H7 (cell line): ENCODE results near the gene PIM2. TPM values are rescaled to one million over a fixed set of nuclear protein-coding genes. Genes with fewer than 3 reads are reported as not detected.

ENCODE experiments used
- DNase-seq: peaks from one replicate; pipeline ENCODE4 v3.0.0; 2012
- H3K27me3 ChIP-seq: 2 replicates; pipeline ENCODE4 v1.6.0; 2011; ENCODE audit warnings: mild to moderate bottlenecking, low read length; ENCODE audit not compliant: control insufficient read depth, insufficient read depth
- H3K36me3 ChIP-seq: replicated peaks from 2 replicates; pipeline ENCODE4 v1.5.1; 2011; ENCODE audit warnings: low read length; ENCODE audit not compliant: control insufficient read depth, insufficient read depth
- H3K4me3 ChIP-seq: 2 replicates; pipeline ENCODE4 v1.5.1; 2011; ENCODE audit warnings: low read depth, mild to moderate bottlenecking, control low read depth, low read length, moderate library complexity; ENCODE audit not compliant: insufficient read depth
- total RNA-seq: library from RNA; depleted of rRNA; stranded (reverse); fragments of >200 nt; shearing (Covaris generic); gene quantifications from 2 replicates; pipeline ENCODE4 v1.2.3, GENCODE V29; 2014

PIM2 gene
- total RNA-seq, 1 experiment from 2014 or later: 161 TPM

DNA sequence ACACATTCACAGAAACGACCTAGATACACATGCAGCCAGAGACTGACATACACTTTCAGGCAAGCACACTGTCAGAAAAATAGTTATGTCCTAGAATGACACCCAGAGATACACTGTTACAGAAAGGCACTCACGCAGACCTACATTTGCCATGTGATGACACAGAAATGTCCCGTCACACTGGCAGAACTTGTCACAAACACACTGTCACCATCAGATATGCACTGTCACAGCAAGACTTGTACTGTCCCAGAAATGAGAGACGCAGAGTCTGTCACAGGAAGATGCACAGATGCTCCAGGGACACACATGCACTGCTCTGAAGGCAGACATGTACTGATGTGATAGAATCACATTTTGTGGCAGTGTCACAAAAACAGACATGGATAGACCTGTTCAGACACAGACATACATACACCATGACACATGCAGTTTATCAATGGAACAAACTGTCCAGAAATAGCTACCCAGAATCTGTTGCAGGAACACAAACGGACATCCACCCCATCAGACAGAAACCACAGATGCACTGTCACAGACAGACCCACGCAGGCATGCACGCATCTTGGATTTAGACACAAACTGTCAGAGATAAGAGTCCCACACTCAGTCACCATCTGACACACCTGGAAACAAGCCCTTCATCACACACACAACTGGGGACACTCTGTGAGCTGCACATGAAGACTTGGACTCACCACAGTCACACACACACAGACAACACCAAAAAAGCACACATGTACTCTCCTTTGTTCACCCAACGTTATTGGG is 1.3 kb upstream of the PIM2 start:
- no peak for DNase-seq
- peaks cover 25% of the 10 kb centered on the region for H3K36me3 ChIP-seq
- H3K27me3 ChIP-seq: no peaks in the 10 kb centered on the region
- H3K4me3 ChIP-seq: peak overlapping the region; percentile 59; the same call in 1 of the 2 replicates

DNA sequence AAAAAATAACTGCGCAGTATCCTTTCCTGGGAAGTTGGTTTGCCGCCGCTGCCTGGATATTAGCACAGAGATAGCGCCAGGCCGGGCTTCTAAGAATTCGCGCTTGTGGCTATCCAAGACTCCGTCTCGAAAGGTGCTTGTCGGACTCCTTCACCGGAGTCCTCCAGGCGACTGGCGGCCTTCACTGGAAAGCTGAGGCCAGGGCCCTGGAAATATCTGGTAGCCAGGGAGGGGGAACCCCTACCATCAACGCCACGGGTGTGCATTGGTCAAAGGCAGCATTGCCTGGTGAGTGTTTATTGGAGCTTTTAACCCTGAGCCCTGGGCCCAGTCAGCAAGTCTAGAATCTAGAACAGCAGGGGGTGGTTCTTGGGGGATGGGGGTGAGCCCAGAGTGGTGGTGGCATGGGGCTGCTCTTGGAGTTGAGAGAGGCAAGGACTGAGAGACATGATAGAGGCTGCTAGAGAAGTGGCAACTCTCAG is 577 bp upstream of the PIM2 start:
- Histone ChIP-seq H3K36me3 (peaks cover 30% of the 10 kb centered on the region), H3K4me3 (peak overlapping the region; percentile 59), H3K27me3 (no peaks in the 10 kb centered on the region)
- peak; percentile 77 for DNase-seq

DNA sequence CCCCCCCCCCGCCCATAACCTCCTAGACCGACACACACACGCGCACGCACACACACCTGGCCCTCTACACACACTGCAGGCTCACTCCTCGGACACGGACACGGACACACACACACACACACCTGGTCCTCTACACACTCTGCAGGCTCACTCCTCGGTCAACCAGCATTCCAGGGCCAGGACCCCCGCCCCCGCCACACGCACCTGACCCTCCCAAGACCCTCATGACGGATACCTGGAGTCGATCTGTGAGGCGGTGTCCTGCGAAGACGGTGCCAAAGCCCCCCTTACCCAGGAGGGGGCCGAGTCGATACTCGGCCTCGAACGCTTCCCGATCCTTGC is 552 bp downstream of the PIM2 start:
- Histone ChIP-seq H3K27me3 (no peaks in the 10 kb centered on the region), H3K4me3 (peak overlapping the region; percentile 87), H3K36me3 (peaks cover 36% of the 10 kb centered on the region)
- DNase-seq: peak; percentile 61

DNA sequence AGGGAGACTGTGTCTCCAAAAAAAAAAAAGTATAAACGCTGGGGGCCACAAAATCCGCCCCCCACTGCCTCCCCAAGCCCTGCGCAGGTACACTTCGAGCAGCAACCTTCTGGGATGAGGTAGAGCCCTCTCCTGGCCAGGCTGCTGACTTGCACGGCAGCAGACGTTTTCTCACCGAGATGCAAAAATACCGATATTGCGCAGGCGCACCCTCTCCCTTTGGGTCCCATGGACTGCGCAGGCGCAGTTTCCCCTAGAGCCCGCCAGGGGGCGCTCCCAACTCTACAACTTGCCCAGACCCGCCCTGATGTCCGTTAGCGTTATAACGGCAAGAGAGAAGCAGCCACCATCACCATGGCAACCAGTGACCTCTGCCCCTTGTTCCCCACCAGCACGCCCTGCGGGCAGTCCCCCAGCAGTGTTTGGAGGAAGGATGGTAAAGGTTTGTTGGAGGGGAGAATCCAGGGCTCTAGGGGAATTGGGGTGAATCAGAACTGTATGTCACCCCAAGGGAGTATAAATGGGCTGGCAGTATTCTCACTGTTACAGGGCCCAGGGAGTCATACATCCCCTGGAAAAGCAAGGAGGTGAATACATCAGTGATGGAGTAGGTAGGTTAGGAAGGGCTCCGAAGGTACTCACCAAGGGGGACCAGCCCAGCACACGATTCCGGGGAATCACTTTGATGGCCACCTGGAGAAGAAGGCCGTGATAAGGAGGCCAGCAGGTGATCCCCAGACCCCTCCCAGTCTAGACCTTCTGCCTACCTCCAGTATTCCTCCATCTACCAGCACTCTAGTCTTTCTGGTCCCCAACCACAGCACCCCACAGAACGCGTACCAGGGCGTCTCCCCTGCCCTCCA is 1.5 kb downstream of the PIM2 start:
- DNase-seq: peak; percentile 94
- H3K36me3 ChIP-seq: peaks cover 37% of the 10 kb centered on the region
- H3K27me3 ChIP-seq: no peaks in the 10 kb centered on the region
- H3K4me3 ChIP-seq: peak overlapping the region; percentile 87

DNA sequence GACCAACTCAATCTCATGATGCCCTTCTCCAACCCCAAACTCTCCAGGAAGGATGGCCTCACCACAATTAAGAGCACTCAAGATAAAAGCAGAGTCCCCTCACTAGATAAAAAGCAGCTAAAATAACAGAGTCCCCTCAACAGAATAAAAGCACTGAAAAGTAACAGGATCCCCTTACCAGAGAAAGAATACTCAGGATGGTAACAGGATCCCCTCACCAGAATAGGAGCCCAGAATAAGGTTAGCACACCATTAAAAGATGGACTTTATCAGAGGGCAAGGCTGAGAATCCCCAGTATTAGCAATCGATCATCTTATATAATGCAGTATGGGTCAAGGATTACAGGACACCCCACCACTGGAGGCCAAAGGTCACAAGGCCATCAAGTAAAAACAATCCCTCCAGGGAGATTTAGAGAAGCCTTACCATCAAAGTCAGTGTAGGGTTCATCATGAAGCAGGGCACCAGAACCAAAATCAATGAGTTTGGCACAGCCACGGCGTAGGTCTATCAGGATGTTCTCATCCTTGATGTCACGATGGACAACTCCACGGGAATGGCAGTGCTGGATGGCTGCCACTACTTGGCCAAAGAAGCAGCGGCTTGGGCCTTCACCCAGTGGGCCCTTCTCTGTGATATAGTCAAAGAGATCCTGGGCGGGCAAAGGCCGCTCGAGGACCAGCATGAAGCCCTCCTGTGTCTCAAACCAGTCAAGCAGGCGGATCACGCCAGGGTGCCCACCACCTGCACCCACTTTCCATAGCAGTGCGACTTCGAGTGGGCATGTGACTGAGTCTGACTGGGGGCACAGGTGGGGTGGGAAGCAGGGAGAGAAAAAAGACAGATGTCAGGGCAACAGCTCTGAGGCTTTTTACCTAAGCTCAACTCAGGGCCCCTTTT is 4.0 kb downstream of the PIM2 start:
- DNase-seq: no peak
- no peaks in the 10 kb centered on the region for H3K27me3 ChIP-seq
- H3K36me3 ChIP-seq: peaks cover 37% of the 10 kb centered on the region
- H3K4me3 ChIP-seq: peak overlapping the region; percentile 6; the same call in 1 of the 2 replicates

DNA sequence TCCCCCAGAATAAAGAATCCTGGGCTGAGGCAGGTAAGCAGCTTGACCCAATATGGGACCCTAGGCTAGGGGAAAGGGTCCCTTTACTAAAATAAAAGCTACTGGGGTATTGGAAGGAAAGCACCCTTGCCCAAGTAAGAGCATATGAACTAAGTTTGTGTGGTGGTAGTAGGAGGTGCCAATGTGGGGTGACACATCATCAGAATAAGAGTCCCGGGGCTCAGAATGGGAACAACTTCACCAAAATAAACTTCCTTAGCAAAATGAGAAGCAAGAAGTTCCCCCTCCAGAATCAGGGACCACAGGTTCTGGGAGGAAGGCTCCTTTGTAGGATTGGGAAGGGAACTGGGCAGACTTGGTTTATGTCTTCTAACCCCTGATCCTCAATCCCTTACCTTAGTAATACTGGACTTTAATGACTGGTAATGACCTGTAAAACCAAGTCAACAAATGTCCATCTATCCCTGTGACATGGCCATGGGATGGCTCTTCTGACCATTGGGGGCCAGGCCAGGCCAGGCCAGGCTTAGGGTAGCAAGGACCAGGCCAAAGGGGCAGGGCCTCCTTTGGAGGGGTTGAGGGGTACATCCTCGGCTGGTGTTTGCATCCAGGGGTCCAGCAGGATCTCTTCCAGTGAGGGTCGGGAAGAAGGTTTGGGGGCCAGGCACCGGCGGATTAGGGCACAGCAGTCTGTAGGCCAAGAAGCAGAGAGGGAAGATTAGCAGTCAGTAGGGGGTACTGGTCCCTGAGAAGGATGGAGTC is 5.0 kb downstream of the PIM2 start:
- Histone ChIP-seq H3K4me3 (no peak overlapping the region), H3K27me3 (no peaks in the 10 kb centered on the region), H3K36me3 (peaks cover 37% of the 10 kb centered on the region)
- DNase-seq: peak; percentile 25

DNA sequence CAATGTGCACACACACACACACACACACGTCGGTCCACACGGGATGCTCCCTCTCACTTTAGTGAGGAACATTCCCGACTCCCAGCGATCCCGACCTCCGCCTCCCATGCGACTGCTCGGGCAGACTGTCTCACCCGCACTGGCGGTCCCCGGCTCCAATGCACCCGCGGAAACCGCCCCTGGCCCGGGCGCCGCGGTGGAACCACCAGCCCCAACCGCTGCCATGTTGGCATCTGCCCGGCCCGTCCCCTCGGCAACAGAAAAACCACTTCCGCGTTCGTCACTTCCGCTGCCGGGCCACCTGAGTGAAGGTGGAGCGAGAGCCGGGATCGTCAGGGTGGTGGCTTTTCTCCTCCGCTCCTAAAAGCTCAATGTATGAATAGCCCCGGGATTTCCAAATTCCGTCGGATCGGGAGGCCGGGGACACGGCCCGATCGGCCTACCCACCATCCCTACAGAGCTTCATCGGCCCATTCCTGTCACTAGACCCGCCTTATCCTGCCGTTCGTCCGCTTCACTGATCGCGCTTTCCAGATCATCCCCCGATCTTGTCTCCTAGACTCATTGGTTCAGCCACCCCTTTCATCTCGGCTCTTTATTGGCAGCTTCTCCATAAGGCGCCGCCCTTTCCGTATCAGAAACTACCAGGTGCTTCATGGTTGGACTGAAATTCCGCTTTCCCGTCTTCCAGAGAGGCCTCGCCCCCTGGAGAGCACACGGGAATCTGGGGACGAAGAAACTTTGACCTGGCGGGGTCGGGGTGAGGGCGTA is 7.2 kb downstream of the PIM2 start, which contains the start of gene SLC35A2:
SLC35A2 (minus strand) TSS at position 235 of the 771 bp plus-strand sequence; CDS start at position 225, 10 bp downstream.
- peak; percentile 95 for DNase-seq
- peak within 1 kb of the TSS; percentile 73 for H3K4me3 ChIP-seq
- H3K27me3 ChIP-seq: no peaks in the 10 kb centered on the region
- H3K36me3 ChIP-seq: peaks cover 30% of the 10 kb centered on the region

DNA sequence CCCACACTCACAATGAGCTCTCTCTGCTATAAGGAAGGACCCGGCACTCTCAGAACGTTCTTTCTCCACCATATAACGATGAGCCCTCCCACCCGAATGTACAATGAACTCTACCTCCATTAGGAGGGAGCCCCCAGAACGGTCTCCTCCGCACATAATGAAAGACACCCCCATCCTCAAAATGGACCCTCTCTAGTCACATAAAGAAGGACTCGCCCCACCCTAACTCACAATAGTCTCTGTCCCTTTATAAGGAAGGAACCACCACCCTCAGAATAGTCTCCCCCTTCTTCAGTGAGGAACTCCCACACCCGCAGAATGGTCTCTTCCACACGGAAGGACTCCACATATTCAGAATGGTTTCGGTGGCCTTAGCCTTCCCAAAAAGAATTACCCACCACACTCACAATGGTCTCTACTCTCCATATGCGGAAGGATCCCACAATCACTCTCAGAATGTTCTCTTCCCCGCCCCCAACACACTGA is 7.9 kb downstream of the PIM2 start:
- Histone ChIP-seq H3K27me3 (no peaks in the 10 kb centered on the region), H3K4me3 (peak overlapping the region; percentile 73), H3K36me3 (peaks cover 32% of the 10 kb centered on the region)
- DNase-seq: no peak

DNA sequence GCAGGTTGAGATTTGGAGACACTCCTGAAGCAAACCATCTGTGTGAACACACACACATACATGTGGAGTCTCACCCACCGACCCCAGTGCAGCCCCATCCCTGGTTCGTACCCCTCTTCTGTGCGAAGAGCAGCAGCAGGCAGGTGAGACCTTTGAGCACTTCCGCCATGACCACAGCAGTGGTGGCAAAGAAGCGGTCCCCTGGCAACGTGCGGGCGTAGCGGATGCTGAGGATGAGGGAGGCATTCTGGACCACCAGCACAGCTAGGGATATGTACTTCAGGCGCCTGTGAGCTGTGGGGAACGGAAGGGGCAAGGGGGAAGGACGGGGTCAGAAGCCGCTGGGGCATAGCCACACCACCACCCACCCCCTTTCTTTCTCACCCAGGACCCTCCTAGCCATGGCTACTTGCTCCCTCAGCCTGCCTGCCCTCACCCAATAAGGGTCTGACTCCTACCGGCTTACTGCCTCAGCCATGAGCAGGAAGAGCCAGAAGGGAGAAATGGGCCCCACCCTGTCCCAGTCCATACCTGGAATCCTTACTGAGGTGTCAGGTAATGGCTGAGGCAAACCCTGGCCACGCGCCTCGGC is 9.0 kb downstream of the PIM2 start:
- DNase-seq: no peak
- Histone ChIP-seq H3K4me3 (no peak overlapping the region), H3K36me3 (peaks cover 20% of the 10 kb centered on the region), H3K27me3 (no peaks in the 10 kb centered on the region)

DNA sequence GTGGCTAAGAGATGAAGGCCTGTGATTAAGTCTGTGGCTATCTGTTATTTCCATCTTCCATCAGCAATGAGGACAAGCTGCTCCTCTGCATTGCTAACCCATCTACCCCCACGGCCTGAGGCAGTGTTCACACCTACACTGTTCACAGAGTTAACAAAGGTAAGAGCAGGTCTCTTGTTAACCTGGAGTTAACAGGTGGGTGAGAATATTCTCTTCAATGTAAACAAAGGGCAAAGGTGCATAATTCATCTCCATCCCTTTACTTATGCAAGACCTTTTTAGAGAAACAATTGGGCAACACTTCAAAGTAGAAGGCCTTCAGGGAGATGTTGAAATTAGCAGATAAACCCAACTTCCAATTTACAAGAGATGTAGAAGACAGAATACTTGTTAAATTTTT is 10.2 kb downstream of the PIM2 start:
- no peak for DNase-seq
- H3K27me3 ChIP-seq: no peaks in the 10 kb centered on the region
- no peak overlapping the region for H3K4me3 ChIP-seq
- peaks cover 8% of the 10 kb centered on the region for H3K36me3 ChIP-seq

DNA sequence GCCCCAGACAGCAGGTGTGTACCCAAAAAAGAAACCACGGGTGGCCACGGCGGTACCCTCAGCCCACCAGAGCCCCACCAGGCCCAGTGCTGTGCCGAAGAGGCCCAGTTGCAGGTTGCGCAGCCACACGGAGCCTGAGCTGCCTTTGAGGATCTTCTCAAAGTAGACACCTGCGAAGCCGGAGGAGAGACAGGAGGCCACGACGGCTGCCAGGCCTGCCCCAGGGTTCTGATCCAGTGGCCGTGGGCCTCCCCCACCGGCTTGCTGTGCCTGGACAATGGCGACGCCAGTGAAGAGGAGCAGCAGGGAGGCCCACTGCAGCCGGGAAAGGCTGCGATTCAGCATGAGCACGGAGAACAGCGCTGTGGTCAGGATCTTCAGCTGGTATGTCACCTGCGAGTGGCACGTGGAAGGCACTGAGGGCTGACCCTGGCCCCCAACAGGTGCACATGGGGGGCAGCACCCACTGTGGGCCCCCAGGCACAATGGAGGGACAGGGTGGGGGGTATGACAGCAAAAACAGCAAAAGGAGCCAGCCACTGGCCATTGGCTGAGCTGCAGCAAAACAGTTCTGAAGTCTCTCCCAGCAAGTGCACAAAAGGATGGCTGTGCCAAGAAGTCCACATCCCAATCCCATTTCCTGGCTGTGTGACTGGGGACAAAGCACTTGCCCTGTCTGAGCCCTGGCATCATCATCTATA is 13.6 kb downstream of the PIM2 start:
- DNase-seq: no peak
- Histone ChIP-seq H3K27me3 (no peaks in the 10 kb centered on the region), H3K4me3 (no peak overlapping the region), H3K36me3 (peaks cover 10% of the 10 kb centered on the region)

DNA sequence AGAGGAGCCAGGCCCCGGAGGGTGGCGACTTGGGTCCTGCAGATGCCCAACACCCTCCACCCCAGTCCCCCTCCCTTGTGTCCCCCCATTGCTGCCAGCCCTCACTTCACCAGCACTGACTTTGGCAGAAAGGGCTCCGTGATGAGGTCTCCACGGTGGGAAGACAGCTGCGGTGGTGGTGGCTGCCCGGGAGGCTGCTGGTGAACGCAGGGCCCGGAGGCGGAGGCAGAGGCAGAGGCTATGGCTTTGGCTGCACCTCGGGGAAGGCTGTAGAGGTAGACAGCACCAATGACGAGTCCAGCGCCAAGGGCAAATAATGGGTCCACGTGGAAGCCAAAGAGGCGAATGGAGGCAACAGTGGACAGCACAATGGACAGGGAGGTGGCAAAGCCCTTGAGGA is 14.2 kb downstream of the PIM2 start:
- no peak overlapping the region for H3K4me3 ChIP-seq
- H3K36me3 ChIP-seq: peaks cover 10% of the 10 kb centered on the region
- no peaks in the 10 kb centered on the region for H3K27me3 ChIP-seq
- no peak for DNase-seq
